HepG2 (cell line): Measurements from ENCODE around the gene CCDC97. TPM values are rescaled to one million over a fixed set of nuclear protein-coding genes. Genes with fewer than 3 reads are reported as not detected.
A peak's percentile ranks its signal among the peaks of the same experiment; 100 is the strongest.

Experiments used
- ARNT2 ChIP-seq: sonication (generic); formaldehyde crosslinking; IDR thresholded peaks from 2 replicates; pipeline ENCODE4 v1.8.0; 2022; ENCODE audit warnings: mild to moderate bottlenecking, low read depth, missing genetic modification reagents, moderate library complexity
- CENPBD1 ChIP-seq: sonication (generic); formaldehyde crosslinking; IDR thresholded peaks from 2 replicates; pipeline ENCODE4 v1.8.0; 2022; ENCODE audit warnings: missing genetic modification reagents, low read depth, mild to moderate bottlenecking, borderline replicate concordance
- ELF1 ChIP-seq: sonication (generic); formaldehyde crosslinking; IDR thresholded peaks from 2 replicates; pipeline ENCODE4 v1.4.0; 2020; ENCODE audit warnings: missing genetic modification reagents
- GATA4 ChIP-seq: sonication (generic); IDR thresholded peaks from 2 replicates; pipeline ENCODE4 v1.6.1; 2016; ENCODE audit warnings: antibody characterized with exemption, low read depth, borderline replicate concordance
- GATAD2A ChIP-seq: IDR thresholded peaks from 2 replicates; pipeline ENCODE4 v1.6.1; 2016
- HDAC1 ChIP-seq: sonication (generic); formaldehyde crosslinking; IDR thresholded peaks from 2 replicates; pipeline ENCODE4 v1.5.1; 2020; ENCODE audit warnings: mild to moderate bottlenecking, missing genetic modification reagents
- MAX ChIP-seq: IDR thresholded peaks from 2 replicates; pipeline ENCODE4 v1.6.1; 2012; ENCODE audit warnings: inconsistent platforms
- PAXIP1 ChIP-seq: sonication (generic); formaldehyde crosslinking; conservative IDR thresholded peaks from 2 replicates; pipeline ENCODE4 v1.4.0; 2020; ENCODE audit warnings: mild to moderate bottlenecking, missing genetic modification reagents, moderate library complexity
- PHF5A ChIP-seq: IDR thresholded peaks from one replicate; pipeline ENCODE4 v1.6.1; 2018; ENCODE audit warnings: low read depth, missing genetic modification reagents; ENCODE audit not compliant: unreplicated experiment
- SALL1 ChIP-seq: sonication (generic); formaldehyde crosslinking; IDR thresholded peaks from 2 replicates; pipeline ENCODE4 v1.8.0; 2022; ENCODE audit warnings: mild to moderate bottlenecking, missing genetic modification reagents
- TMF1 ChIP-seq: sonication (generic); formaldehyde crosslinking; IDR thresholded peaks from 2 replicates; pipeline ENCODE4 v1.8.1; 2022; ENCODE audit warnings: low read depth, missing genetic modification reagents
- U2AF2 ChIP-seq: fragments of 200-400 bp; formaldehyde crosslinking; IDR thresholded peaks from 2 replicates; pipeline ENCODE4 v1.6.1; 2017; ENCODE audit warnings: low read depth, mild to moderate bottlenecking, low read length
- ZBED4 ChIP-seq: sonication (generic); formaldehyde crosslinking; IDR thresholded peaks from 2 replicates; pipeline ENCODE4 v1.4.0; 2020; ENCODE audit warnings: missing genetic modification reagents, borderline replicate concordance
- ZBTB42 ChIP-seq: sonication (generic); formaldehyde crosslinking; IDR thresholded peaks from 2 replicates; pipeline ENCODE4 v1.5.0; 2020; ENCODE audit warnings: mild to moderate bottlenecking, missing genetic modification reagents
- ZNF430 ChIP-seq: sonication (generic); formaldehyde crosslinking; IDR thresholded peaks from 2 replicates; pipeline ENCODE4 v1.9.0; 2021; ENCODE audit warnings: mild to moderate bottlenecking, missing genetic modification reagents
- ZNF7 ChIP-seq: IDR thresholded peaks from 2 replicates; pipeline ENCODE4 v1.6.1; 2016; ENCODE audit warnings: missing biosample characterization, missing genetic modification reagents
- ZNF749 ChIP-seq: sonication (generic); formaldehyde crosslinking; IDR thresholded peaks from 2 replicates; pipeline ENCODE4 v1.8.0; 2022; ENCODE audit warnings: mild to moderate bottlenecking, missing genetic modification reagents, moderate library complexity, borderline replicate concordance
- ZNF792 ChIP-seq: IDR thresholded peaks from 2 replicates; pipeline ENCODE4 v1.6.1; 2016
- ZNF800 ChIP-seq: sonication (generic); formaldehyde crosslinking; IDR thresholded peaks from 2 replicates; pipeline ENCODE4 v1.4.0; 2020; ENCODE audit warnings: missing genetic modification reagents
- polyA plus RNA-seq, 8 experiments: library from polyadenylated mRNA; depleted of rRNA in 3 of 8; stranded (reverse) in 7 of 8; unstranded in 1 of 8; fragments of >200 nt; fragmentation: Illumina TruSeq in 4 of 8; extraction: Trizol in 4 of 8; gene quantifications; 2 replicates each; pipeline versions ENCODE4 v1.2.1 to v1.2.3, GENCODE V29; 2011 to 2016; ENCODE audit warnings: low read depth in 4 of 8, missing spikeins in 1 of 8, mixed read lengths in 1 of 8; ENCODE audit not compliant: insufficient read depth in 1 of 8
- total RNA-seq, 5 experiments: library from RNA; depleted of rRNA; stranded (reverse); fragments of >200 nt; fragmentation: Illumina TruSeq; extraction: Trizol; gene quantifications; 2 replicates each; pipeline ENCODE4 v1.2.3, GENCODE V29; 2016; ENCODE audit warnings: low read depth in 1 of 5

Gene CCDC97
- total and polyA plus RNA-seq, 2 of the 13 experiments (the other 11 are each of a cell fraction or from before 2014, with no cell fraction given): 6.2 to 7.3 TPM

- TF ChIP-seq CENPBD1 (no peak), MAX (peak; percentile 50; the same call in 1 of the 2 replicates), ZNF7 (CRISPR knock-in tag) (no peak; the same call in 1 of the 2 replicates), ZNF430 (peak; percentile 63; the same call in 1 of the 2 replicates), PAXIP1 (CRISPR knock-in tag) (peak; percentile 45; the same call in 1 of the 2 replicates), U2AF2 (no peak), ZBED4 (CRISPR knock-in tag) (peak; percentile 77), TMF1 (CRISPR knock-in tag) (0 out of 2 replicates have a peak, but pooled peaks have one; percentile 42), ZNF800 (no peak), ELF1 (peak; percentile 89), ZNF749 (peak; percentile 87), HDAC1 (CRISPR knock-in tag) (peak; percentile 77; the same call in 1 of the 2 replicates), GATAD2A (CRISPR knock-in tag) (peak; percentile 62), PHF5A (CRISPR knock-in tag) (peak; percentile 27), GATA4 (peak; percentile 14; the same call in 1 of the 2 replicates), SALL1 (CRISPR knock-in tag) (peak; percentile 78), ARNT2 (peak; percentile 84), ZNF792 (CRISPR knock-in tag) (peak; percentile 32; the same call in 1 of the 2 replicates), ZBTB42 (no peak)
Measured at GRCh38 chr19:41310033-41310831, at the start of gene CCDC97 (continued).
